Gastroesophageal sphincter (tissue), 4 donors: ENCODE data around the gene DYRK3. TPM values are rescaled to one million over a fixed set of nuclear protein-coding genes. Genes with fewer than 3 reads are reported as not detected.

Experiments used
- ATAC-seq: fragments of 150-250 bp; one replicate; pipeline ENCODE4 v1.9.1; 2016; ENCODE audit warnings: mild to moderate bottlenecking, moderate library complexity
- H3K27ac ChIP-seq, 4 donors: fragments of 200-600 bp; sonication (generic) in 3 of 4; 1 replicate in 3 of 4; 2 replicates in 1 of 4; pipeline ENCODE4 v1.5.1; 2016 to 2019
- H3K27me3 ChIP-seq: fragments of 200-600 bp; sonication (generic); one replicate; pipeline ENCODE4 v1.5.1; 2019
- H3K36me3 ChIP-seq, 2 donors: fragments of 200-600 bp; sonication (generic); one replicate each; pipeline ENCODE4 v1.5.1; 2019; ENCODE audit warnings: control low read depth in 1 of 2
- H3K4me1 ChIP-seq, 3 donors: fragments of 200-600 bp; sonication (generic); 1 replicate in 2 of 3; 2 replicates in 1 of 3; pipeline ENCODE4 v1.5.1; 2016 to 2019; ENCODE audit warnings: control low read depth in 2 of 3
- H3K4me3 ChIP-seq, 2 donors: fragments of 200-600 bp; sonication (generic); one replicate each; pipeline ENCODE4 v1.5.1; 2019; ENCODE audit warnings: mild to moderate bottlenecking in 1 of 2, moderate library complexity in 1 of 2
- H3K9me3 ChIP-seq, 3 donors: fragments of 200-600 bp; sonication (generic); one replicate each; pipeline ENCODE4 v1.5.1; 2017 to 2019; ENCODE audit warnings: control low read depth in 2 of 3
- CTCF ChIP-seq, 4 experiments: fragments of 200-600 bp in 2 of 4; fragments of 450-650 bp in 2 of 4; sonication (generic) in 1 of 4; IDR thresholded peaks; one replicate each; pipeline ENCODE4 v1.5.1; 2017 to 2019; ENCODE audit warnings: antibody characterized with exemption in 4 of 4, mild to moderate bottlenecking in 2 of 4, moderate library complexity in 2 of 4
- EP300 ChIP-seq: sonication (generic); formaldehyde crosslinking; IDR thresholded peaks from one replicate; pipeline ENCODE4 v1.6.1; 2017; ENCODE audit warnings: antibody characterized with exemption, mild to moderate bottlenecking
- POLR2A ChIP-seq, 2 donors: fragments of 450-650 bp; IDR thresholded peaks; one replicate each; pipeline ENCODE4 v1.6.1; 2017; ENCODE audit warnings: antibody characterized with exemption in 2 of 2, mild to moderate bottlenecking in 2 of 2, moderate library complexity in 1 of 2
- POLR2AphosphoS5 ChIP-seq: sonication (generic); formaldehyde crosslinking; IDR thresholded peaks from one replicate; pipeline ENCODE4 v1.6.1; 2017; ENCODE audit warnings: antibody characterized with exemption
- WGBS, 2 donors: methylation state at CpG; one replicate each; pipeline ENCODE4 v1.1.5; 2018; ENCODE audit warnings: low coverage in 1 of 2; 5-methylcytosine and 5-hydroxymethylcytosine counted together
- total RNA-seq, 4 donors: library from RNA; depleted of rRNA; stranded (reverse); fragments of >200 nt; gene quantifications; one replicate each; pipeline ENCODE4 v1.1.0, GENCODE V29; 2016

Gene DYRK3
- total RNA-seq, 4 donors from 2014 or later = 5.0 to 14.9 (median 8.4) TPM

GRCh38 chr1:206690516-206690915, 55.2 kb downstream of the DYRK3 start:
- Histone ChIP-seq H3K4me3 (no peak overlapping the region), H3K4me1 (peaks cover 35 to 93% (median 82%) of the 10 kb centered on the region in 3 donors), H3K36me3 (no peaks in the 10 kb centered on the region), H3K9me3 (no peaks in the 10 kb centered on the region), H3K27ac (peak overlapping the region in 3 of 4 donors; percentile 23 to 83 (median 48)), H3K27me3 (no peaks in the 10 kb centered on the region)
- TF ChIP-seq POLR2A (IDR thresholded peaks at IDR 0.05) (no peak), CTCF (IDR thresholded peaks at IDR 0.05) (no peak), POLR2AphosphoS5 (no peak), EP300 (no peak)
- no peak for ATAC-seq
- WGBS, 2 donors = 25 to 40% methylated on average over 1 of the region's 2 CpGs

- H3K9me3 ChIP-seq = no peaks in the 10 kb centered on the region
- peak overlapping the region in 3 of 4 donors; percentile 79 to 85 (median 83) for H3K27ac ChIP-seq
- H3K36me3 ChIP-seq = no peaks in the 10 kb centered on the region
- WGBS, 2 donors = 43% methylated on average over 1 of the region's 8 CpGs; no CpG with 5 or more reads in 1 of the 2 donors
- TF ChIP-seq POLR2AphosphoS5 = peak; percentile 59
- TF ChIP-seq CTCF (IDR thresholded peaks at IDR 0.05) = no peak
- no peak for TF ChIP-seq POLR2A (IDR thresholded peaks at IDR 0.05)
- no peak for TF ChIP-seq EP300
- no peaks in the 10 kb centered on the region for H3K27me3 ChIP-seq
- peak; percentile 79 for ATAC-seq
- peaks cover 35 to 100% (median 91%) of the 10 kb centered on the region in 3 donors for H3K4me1 ChIP-seq
- H3K4me3 ChIP-seq = no peak overlapping the region
Measured at GRCh38 chr1:206691604-206692003, 56.3 kb downstream of the DYRK3 start.

- H3K9me3 ChIP-seq = no peaks in the 10 kb centered on the region
- H3K4me3 ChIP-seq = peak overlapping the region in 1 of 2 donors; percentile 15
- H3K4me1 ChIP-seq = peaks cover 35 to 100% (median 91%) of the 10 kb centered on the region in 3 donors
- H3K36me3 ChIP-seq = no peaks in the 10 kb centered on the region
- H3K27me3 ChIP-seq = no peaks in the 10 kb centered on the region
- H3K27ac ChIP-seq = peak overlapping the region; percentile 70 to 85 (median 81)
- WGBS, 2 donors = 11 to 21% methylated on average over 9 of the region's 10 CpGs
- TF ChIP-seq POLR2AphosphoS5 (peak; percentile 73), POLR2A (IDR thresholded peaks at IDR 0.05) (no peak)
- ATAC-seq = peak; percentile 82
Measured at GRCh38 chr1:206693029-206693428, 57.7 kb downstream of the DYRK3 start.

- ATAC-seq = peak; percentile 23
- WGBS, 2 donors = 10% methylated on average over 6 of the region's 7 CpGs; no CpG with 5 or more reads in 1 of the 2 donors
- peak overlapping the region in 1 of 2 donors; percentile 15 for H3K4me3 ChIP-seq
Measured at GRCh38 chr1:206693592-206693991, 58.3 kb downstream of the DYRK3 start.

GRCh38 chr1:206694171-206695124, 59.1 kb downstream of the DYRK3 start:
- H3K36me3 ChIP-seq = no peaks in the 10 kb centered on the region
- H3K27me3 ChIP-seq = no peaks in the 10 kb centered on the region
- H3K4me1 ChIP-seq = peaks cover 35 to 100% (median 82%) of the 10 kb centered on the region in 3 donors
- 53 to 71% methylated on average over 5 to 6 of the region's 11 CpGs for WGBS, 2 donors
- TF ChIP-seq POLR2A (IDR thresholded peaks at IDR 0.05) (no peak), CTCF (IDR thresholded peaks at IDR 0.05) (no peak), EP300 (no peak), POLR2AphosphoS5 (no peak)
- H3K4me3 ChIP-seq = no peak overlapping the region
- no peak for ATAC-seq
- H3K27ac ChIP-seq = peak overlapping the region in 3 of 4 donors; percentile 79 to 85 (median 83)
- no peaks in the 10 kb centered on the region for H3K9me3 ChIP-seq

More at GRCh38 chr1:206693592-206693991, 58.3 kb downstream of the DYRK3 start:
- peaks cover 33 to 100% (median 85%) of the 10 kb centered on the region in 3 donors for H3K4me1 ChIP-seq
- H3K9me3 ChIP-seq = no peaks in the 10 kb centered on the region
- no peak for TF ChIP-seq POLR2A (IDR thresholded peaks at IDR 0.05)
- TF ChIP-seq POLR2AphosphoS5 = peak; percentile 73
- H3K36me3 ChIP-seq = no peaks in the 10 kb centered on the region
- no peaks in the 10 kb centered on the region for H3K27me3 ChIP-seq
- H3K27ac ChIP-seq = peak overlapping the region; percentile 70 to 85 (median 81)
